ENCODE measurements around the gene FGD6. TPM values are rescaled to one million over a fixed set of nuclear protein-coding genes. Genes with fewer than 3 reads are reported as not detected.

FGD6 gene
- total RNA-seq, 1 experiment from 2014 or later = 7.5 TPM

GRCh38 chr12:95083938-95084337 lies 133.3 kb downstream of the FGD6 start:
- no peak for DNase-seq (ENCODE audit: low read depth)

- DNase-seq (ENCODE audit: low read depth) = no peak
These were observed 133.8 kb downstream of the FGD6 start for GRCh38 chr12:95083471-95083870.

- no peak for DNase-seq (ENCODE audit: low read depth)
These were observed 139.9 kb downstream of the FGD6 start for GRCh38 chr12:95077341-95077740.

GRCh38 chr12:95074766-95075165 lies 142.5 kb downstream of the FGD6 start:
- no peak for DNase-seq (ENCODE audit: low read depth)

GRCh38 chr12:95073698-95074520 lies 143.4 kb downstream of the FGD6 start:
- no peak for DNase-seq (ENCODE audit: low read depth)

- peak; percentile 91 for DNase-seq (ENCODE audit: low read depth)
These were observed 144.2 kb downstream of the FGD6 start, which contains the start of gene NR2C1 for GRCh38 chr12:95072900-95073697. NR2C1 (minus strand) TSS chr12:95073618; CDS start chr12:95067384, 6,234 bp downstream.

GRCh38 chr12:95070378-95070777 lies 146.9 kb downstream of the FGD6 start:
- no peak for DNase-seq (ENCODE audit: low read depth)

GRCh38 chr12:95066091-95066855 lies 151.0 kb downstream of the FGD6 start:
- DNase-seq (ENCODE audit: low read depth) = no peak

GRCh38 chr12:95060951-95061350 lies 156.3 kb downstream of the FGD6 start:
- DNase-seq (ENCODE audit: low read depth) = no peak

GRCh38 chr12:95059984-95060383 lies 157.3 kb downstream of the FGD6 start:
- DNase-seq (ENCODE audit: low read depth) = no peak

- peak; percentile 36 for DNase-seq (ENCODE audit: low read depth)
These were observed 159.8 kb downstream of the FGD6 start for GRCh38 chr12:95057424-95057823.

- DNase-seq (ENCODE audit: low read depth) = no peak
These were observed 162.2 kb downstream of the FGD6 start for GRCh38 chr12:95055057-95055456.

- DNase-seq (ENCODE audit: low read depth) = no peak
These were observed 163.1 kb downstream of the FGD6 start for GRCh38 chr12:95054206-95054605.

- no peak for DNase-seq (ENCODE audit: low read depth)
These were observed 166.0 kb downstream of the FGD6 start for GRCh38 chr12:95051241-95051640.

- peak; percentile 52 for DNase-seq (ENCODE audit: low read depth)
These were observed 179.4 kb downstream of the FGD6 start for GRCh38 chr12:95037906-95038305.

- no peak for DNase-seq (ENCODE audit: low read depth)
These were observed 182.5 kb downstream of the FGD6 start for GRCh38 chr12:95034750-95035149.

Other genes with a start within 250 kb of the FGD6 start
- gene NDUFA12, start 213.8 kb downstream of the FGD6 start, total RNA-seq (2014; rRNA removed; shearing (Covaris generic)) = 249 and 426 TPM in 2 replicates
- gene NR2C1, start 143.8 kb downstream of the FGD6 start, total RNA-seq (2014; rRNA removed; shearing (Covaris generic)) = 26.3 and 63.3 TPM in 2 replicates
- 52.2 and 52.6 TPM in 2 replicates for gene VEZT, start 340 bp upstream of the FGD6 start, total RNA-seq (2014; rRNA removed; shearing (Covaris generic))

Data from M059J (cell line).